CD4-positive, alpha-beta T cell (primary cell): ENCODE data around the gene SEMA3F. TPM values are rescaled to one million over a fixed set of nuclear protein-coding genes. Genes with fewer than 3 reads are reported as not detected.

ENCODE experiments used
- ATAC-seq: fragments of 200-7000 bp; cut with Tn5 transposase; one replicate; pipeline ENCODE4 v1.10.0; 2022; ENCODE audit warnings: mild to moderate bottlenecking; ENCODE audit not compliant: poor library complexity
- CTCF ChIA-PET: fragments of 350-600 bp; sonication (Branson Sonifier 250); formaldehyde crosslinking; loops from one replicate; lab custom pipeline; 2021; ENCODE audit warnings: antibody characterized with exemption, inconsistent platforms; lab: Charles Lee
- POLR2A ChIA-PET: fragments of 350-600 bp; sonication (Branson Sonifier 250); formaldehyde crosslinking; loops from one replicate; lab custom pipeline; 2021; ENCODE audit warnings: antibody characterized with exemption, inconsistent platforms; lab: Charles Lee
- DNase-seq, 14 experiments: peaks; one replicate each; pipeline ENCODE4 v3.0.0-alpha.2; 2013 to 2020; ENCODE audit warnings: mixed read lengths in 2 of 14
- H3K27ac ChIP-seq, 2 donors: one replicate each; pipeline versions ENCODE4 v1.5.1 to v1.7.0; 2013; ENCODE audit warnings: low read length in 2 of 2, low read depth in 1 of 2, mild to moderate bottlenecking in 1 of 2
- H3K27me3 ChIP-seq, 2 experiments: 1 replicate in 1 of 2; 2 replicates in 1 of 2; pipeline versions ENCODE4 v1.6.1 to v1.7.0; 2013; ENCODE audit warnings: low read length in 2 of 2, control low read depth in 1 of 2, mild to moderate bottlenecking in 1 of 2, moderate library complexity in 1 of 2; ENCODE audit not compliant: insufficient read depth in 2 of 2, control insufficient read depth in 1 of 2
- H3K36me3 ChIP-seq: one replicate; pipeline ENCODE4 v1.6.1; 2013; ENCODE audit warnings: low read length, control low read depth; ENCODE audit not compliant: insufficient read depth
- H3K4me1 ChIP-seq: one replicate; pipeline ENCODE4 v1.6.1; 2013; ENCODE audit warnings: low read length, control low read depth; ENCODE audit not compliant: insufficient read depth
- H3K4me3 ChIP-seq: one replicate; pipeline ENCODE4 v1.5.1; 2013; ENCODE audit warnings: mild to moderate bottlenecking, low read length, moderate library complexity
- H3K9me3 ChIP-seq, 2 experiments: 1 replicate in 1 of 2; 2 replicates in 1 of 2; pipeline versions ENCODE4 v1.6.1 to v1.7.0; 2013; ENCODE audit warnings: low read length in 2 of 2, mild to moderate bottlenecking in 2 of 2, control low read depth in 1 of 2, moderate library complexity in 1 of 2; ENCODE audit not compliant: control insufficient read depth in 1 of 2, insufficient read depth in 1 of 2
- H3K27ac Mint-ChIP-seq: one replicate; pipeline ENCODE4 v1.8.0; 2020; ENCODE audit warnings: mixed read lengths
- H3K27me3 Mint-ChIP-seq: one replicate; pipeline ENCODE4 v1.8.0; 2021; ENCODE audit warnings: mixed read lengths
- H3K36me3 Mint-ChIP-seq: one replicate; pipeline ENCODE4 v1.8.0; 2021; ENCODE audit warnings: low read depth, mixed read lengths
- H3K4me1 Mint-ChIP-seq: one replicate; pipeline ENCODE4 v1.8.0; 2021; ENCODE audit warnings: low read depth, mixed read lengths
- H3K4me3 Mint-ChIP-seq: one replicate; pipeline ENCODE4 v1.8.0; 2020; ENCODE audit warnings: mild to moderate bottlenecking, mixed read lengths
- H3K9me3 Mint-ChIP-seq: one replicate; pipeline ENCODE4 v1.8.0; 2020; ENCODE audit warnings: mixed read lengths
- CTCF ChIP-seq: fragments of 200-600 bp; IDR thresholded peaks from one replicate; pipeline ENCODE4 v1.8.0; 2022; ENCODE audit warnings: antibody characterized with exemption, mild to moderate bottlenecking
- intact Hi-C, 2 experiments: fragments of 100-400 bp; cut with DNase I in 1 of 2; cut with micrococcal nuclease in 1 of 2; formaldehyde crosslinking; loops; one replicate each; pipeline versions ENCODE4 v1.15.1 to v1.9.0; 2023 to 2025; cut with DNase I, micrococcal nuclease
- total RNA-seq, 174 experiments: library from RNA in 2 of 174; stranded (reverse) in 2 of 174; gene quantifications; one replicate each; pipeline ENCODE4 v1.2.3 and lab custom pipeline; 2021 to 2026

Gene SEMA3F
- total RNA-seq, 2 experiments from 2014 or later = 0.22 to 1.1 TPM

DNA sequence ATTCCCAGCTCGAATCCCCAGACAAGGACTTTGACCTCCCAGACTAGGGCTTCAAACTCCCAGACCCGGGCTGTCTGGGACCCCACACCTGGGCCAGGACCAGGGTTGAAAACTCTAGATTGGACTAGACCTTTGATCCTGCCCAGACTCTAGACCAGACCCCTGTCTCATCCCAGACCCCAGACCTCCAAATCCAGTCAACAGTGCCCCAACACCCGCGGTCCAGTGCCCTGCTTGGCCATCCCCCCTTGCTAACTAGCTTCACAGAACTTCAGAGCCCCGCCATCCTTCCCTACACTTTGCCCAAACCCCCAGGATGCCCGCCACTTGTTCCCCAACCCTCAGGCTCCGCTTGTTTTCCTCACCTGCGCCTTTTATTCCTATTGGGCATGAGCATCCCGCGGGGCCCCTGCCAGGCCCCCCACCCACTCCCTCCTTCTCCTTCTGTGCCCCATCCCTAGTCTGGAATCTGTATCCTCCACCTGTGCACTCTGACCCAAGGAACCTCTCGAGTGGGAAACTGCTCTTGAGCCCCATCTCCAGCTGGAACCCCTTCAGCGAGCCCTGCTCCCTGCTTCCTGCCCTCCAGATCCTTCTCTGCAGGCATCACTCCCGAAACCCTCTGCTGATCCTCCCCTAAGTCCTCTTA is 81.5 kb downstream of the SEMA3F start:
- no peaks in the 10 kb centered on the region for H3K27me3 Mint-ChIP-seq
- peaks cover 52% of the 10 kb centered on the region for H3K4me1 Mint-ChIP-seq
- ATAC-seq (no peak), DNase-seq (no peak)
- H3K27me3 ChIP-seq = no peaks in the 10 kb centered on the region
- no peaks in the 10 kb centered on the region for H3K9me3 Mint-ChIP-seq
- peaks cover 41% of the 10 kb centered on the region for H3K36me3 Mint-ChIP-seq
- TF ChIP-seq CTCF = no peak
- intact Hi-C loops = loop anchor here (1.0 to 5.0 kb wide), 4 partner anchors 9 to 101 kb away; partner anchors contain the start of genes HYAL3 (in 1 of the 2) and NAA80 (in 1 of the 2)
- peak overlapping the region; percentile 94 for H3K4me3 Mint-ChIP-seq
- no peaks in the 10 kb centered on the region for H3K9me3 ChIP-seq
- H3K27ac Mint-ChIP-seq = peak overlapping the region; percentile 92
- POLR2A ChIA-PET = interaction anchor here (0.6 to 4.0 kb wide), 9 partner anchors 9 to 1770 kb away, joined by 3 to 60 read pairs (median 5); partner anchors contain the start of genes HYAL3, IFRD2 and NAA80
- H3K36me3 ChIP-seq = peaks cover 20% of the 10 kb centered on the region
- H3K27ac ChIP-seq = peak overlapping the region; percentile 73 to 80
- H3K4me1 ChIP-seq = peaks cover 54% of the 10 kb centered on the region
- peak overlapping the region; percentile 99 for H3K4me3 ChIP-seq
- CTCF ChIA-PET = interaction anchor here (1.6 to 3.1 kb wide), 4 partner anchors 10 to 42 kb away, joined by 5 to 23 read pairs (median 16); no protein-coding TSS in a partner anchor

DNA sequence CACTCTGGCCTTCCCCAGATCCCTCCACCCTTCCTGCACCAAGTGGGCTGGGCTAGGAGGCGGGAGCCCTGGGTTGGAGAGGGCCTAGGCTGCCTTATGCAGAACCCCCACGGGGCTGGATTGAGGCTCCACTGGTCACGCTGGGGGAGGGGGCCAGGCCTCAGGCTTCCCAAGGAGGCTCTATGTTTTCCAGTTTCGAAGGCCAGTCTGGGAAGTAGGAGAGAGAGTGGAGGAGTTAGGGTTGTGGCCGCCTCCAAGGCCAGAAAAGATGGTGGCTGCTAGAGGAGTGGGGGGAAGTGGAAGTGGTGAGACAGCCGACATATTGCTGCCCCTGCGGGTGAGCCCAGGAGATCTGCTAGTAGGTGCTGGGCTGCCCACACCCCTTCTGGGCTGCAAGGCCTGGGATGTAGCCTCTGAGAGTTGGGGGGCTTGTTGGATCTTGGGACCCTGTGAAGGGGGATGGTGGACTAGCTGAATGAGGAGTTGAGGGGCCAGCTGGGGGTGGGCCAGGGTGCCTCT is 82.1 kb downstream of the SEMA3F start:
- Mint-ChIP-seq H3K4me3 (peak overlapping the region; percentile 94), H3K27ac (peak overlapping the region; percentile 92), H3K4me1 (peaks cover 57% of the 10 kb centered on the region), H3K9me3 (no peaks in the 10 kb centered on the region), H3K36me3 (peaks cover 41% of the 10 kb centered on the region), H3K27me3 (no peaks in the 10 kb centered on the region)
- no peaks in the 10 kb centered on the region for H3K9me3 ChIP-seq
- peak overlapping the region; percentile 99 for H3K4me3 ChIP-seq
- DNase-seq = peak in 7 of 14 experiments; percentile 24 to 68 (median 43)
- ChIA-PET POLR2A (interaction anchor here (0.6 to 4.0 kb wide), 7 partner anchors 9 to 1771 kb away, joined by 3 to 60 read pairs (median 7); partner anchors contain the start of genes HYAL3, IFRD2 and NAA80), CTCF (interaction anchor here (2.2 to 3.1 kb wide), 2 partner anchors 9 to 11 kb away, joined by 6 to 22 read pairs; no protein-coding TSS in a partner anchor)
- no peak for ATAC-seq
- H3K27ac ChIP-seq = peak overlapping the region; percentile 73 to 80
- H3K36me3 ChIP-seq = peaks cover 26% of the 10 kb centered on the region
- peaks cover 60% of the 10 kb centered on the region for H3K4me1 ChIP-seq
- no peak for TF ChIP-seq CTCF
- intact Hi-C loops = loop anchor here (1.0 to 5.0 kb wide), 3 partner anchors 9 to 100 kb away; partner anchors contain the start of genes HYAL3 (in 1 of the 2) and NAA80 (in 1 of the 2)
- H3K27me3 ChIP-seq = no peaks in the 10 kb centered on the region

- Mint-ChIP-seq H3K9me3 (no peaks in the 10 kb centered on the region), H3K4me1 (peaks cover 65% of the 10 kb centered on the region), H3K4me3 (peak overlapping the region; percentile 94), H3K27me3 (no peaks in the 10 kb centered on the region), H3K36me3 (peaks cover 46% of the 10 kb centered on the region), H3K27ac (peak overlapping the region; percentile 92)
- H3K9me3 ChIP-seq = no peaks in the 10 kb centered on the region
- peak overlapping the region; percentile 99 for H3K4me3 ChIP-seq
- H3K36me3 ChIP-seq = peaks cover 27% of the 10 kb centered on the region
- intact Hi-C loops = loop anchor here (1.0 to 5.0 kb wide), 3 partner anchors 8 to 99 kb away; partner anchors contain the start of genes HYAL3 (in 1 of the 2) and NAA80 (in 1 of the 2)
- POLR2A ChIA-PET = interaction anchor here (1.5 to 4.0 kb wide), 5 partner anchors 9 to 99 kb away, joined by 4 to 60 read pairs (median 17); partner anchors contain the start of genes HYAL3, IFRD2 and NAA80
- DNase-seq (peak; percentile 74 to 95 (median 84)), ATAC-seq (peak; percentile 54)
- peaks cover 68% of the 10 kb centered on the region for H3K4me1 ChIP-seq
- no peaks in the 10 kb centered on the region for H3K27me3 ChIP-seq
- no peak for TF ChIP-seq CTCF
- peak overlapping the region; percentile 73 to 80 for H3K27ac ChIP-seq
- CTCF ChIA-PET = interaction anchor here (1.4 to 3.1 kb wide), 4 partner anchors 9 to 12 kb away, joined by 5 to 22 read pairs (median 6); no protein-coding TSS in a partner anchor
Measured at GRCh38 chr3:50237754-50238548, 82.8 kb downstream of the SEMA3F start.
